ENCODE data around the gene ICE1.
A peak's percentile ranks its signal among the peaks of the same experiment; 100 is the strongest.
"Not testable (repeated sequence)": the region's sequence is repeated elsewhere in the genome, so short reads cannot be mapped to it uniquely, and the experiment has no call there.

Gene ICE1

GRCh38 chr5:5421961-5422818 lies at the start of gene ICE1:
ICE1 (plus strand) TSS chr5:5422677; CDS start chr5:5422916, 239 bp downstream.
- peak; percentile 92 for DNase-seq

GRCh38 chr5:5372930-5373329 lies 49.5 kb upstream of the ICE1 start:
- no peak for DNase-seq

- no peak for DNase-seq
These were observed 49.0 kb upstream of the ICE1 start for GRCh38 chr5:5373351-5373989.

GRCh38 chr5:5374009-5374715 lies 48.3 kb upstream of the ICE1 start:
- no peak for DNase-seq

- DNase-seq: no peak
These were observed 44.7 kb upstream of the ICE1 start for GRCh38 chr5:5377780-5378179.

GRCh38 chr5:5378531-5378930 lies 43.9 kb upstream of the ICE1 start:
- no peak for DNase-seq

- DNase-seq: no peak
These were observed 42.2 kb upstream of the ICE1 start for GRCh38 chr5:5380298-5380697.

- DNase-seq: no peak
These were observed 41.1 kb upstream of the ICE1 start for GRCh38 chr5:5381310-5381913.

GRCh38 chr5:5383461-5383860 lies 39.0 kb upstream of the ICE1 start:
- DNase-seq: no peak

- DNase-seq: no peak
These were observed 37.7 kb upstream of the ICE1 start for GRCh38 chr5:5384660-5385330.

- no peak for DNase-seq
These were observed 37.2 kb upstream of the ICE1 start for GRCh38 chr5:5385331-5385662.

- DNase-seq: no peak
These were observed 36.1 kb upstream of the ICE1 start for GRCh38 chr5:5386329-5386728.

- DNase-seq: no peak
These were observed 35.3 kb upstream of the ICE1 start for GRCh38 chr5:5387192-5387591.

GRCh38 chr5:5387777-5388176 lies 34.7 kb upstream of the ICE1 start:
- DNase-seq: no peak

GRCh38 chr5:5390121-5390869 lies 32.2 kb upstream of the ICE1 start:
- DNase-seq: not testable (repeated sequence)

- not testable (repeated sequence) for DNase-seq
These were observed 30.0 kb upstream of the ICE1 start for GRCh38 chr5:5392504-5392903.

- DNase-seq: not testable (repeated sequence)
These were observed 28.0 kb upstream of the ICE1 start for GRCh38 chr5:5394384-5394986.

GRCh38 chr5:5395093-5395492 lies 27.4 kb upstream of the ICE1 start:
- not testable (repeated sequence) for DNase-seq

GRCh38 chr5:5398071-5398470 lies 24.4 kb upstream of the ICE1 start:
- no peak for DNase-seq

GRCh38 chr5:5401095-5401494 lies 21.4 kb upstream of the ICE1 start:
- no peak for DNase-seq

- DNase-seq: no peak
These were observed 18.7 kb upstream of the ICE1 start for GRCh38 chr5:5403741-5404140.

GRCh38 chr5:5404381-5404780 lies 18.1 kb upstream of the ICE1 start:
- no peak for DNase-seq
